GM21576 (cell line): Measurements from ENCODE around the gene INPP5A.

Experiments used
- ATAC-seq: cut with Tn5 transposase; IDR thresholded peaks from one replicate; pipeline ENCODE4 v1.9.1; 2021; ENCODE audit warnings: mild to moderate bottlenecking, moderate library complexity; ENCODE audit not compliant: unreplicated experiment

The INPP5A gene

DNA sequence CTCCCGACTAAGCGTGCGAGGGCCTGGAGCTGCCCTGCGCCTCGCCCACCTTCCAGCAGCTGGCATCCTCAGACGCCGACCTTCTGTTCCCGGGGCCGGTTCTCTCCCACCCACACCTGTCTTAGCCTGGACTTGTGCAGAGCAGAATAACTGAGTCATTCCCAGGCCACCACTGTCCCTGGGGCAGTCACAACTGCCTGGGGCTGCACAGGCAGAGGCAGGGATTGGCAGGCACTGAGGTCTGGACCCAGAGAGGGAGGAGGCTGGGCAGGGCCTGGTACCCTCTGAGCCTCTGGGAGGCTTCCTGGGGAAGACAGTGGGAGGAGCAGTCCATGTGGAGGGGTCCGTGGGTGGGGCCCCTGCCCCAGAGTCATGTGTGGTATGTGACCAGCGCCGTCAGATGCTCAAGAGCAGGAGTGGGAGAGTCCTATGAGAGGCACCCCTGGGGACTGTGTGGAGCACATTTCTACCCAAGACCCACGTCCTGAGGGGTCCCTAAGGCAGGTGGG, 174.1 kb downstream of the INPP5A start:
- ATAC-seq, result no peak

DNA sequence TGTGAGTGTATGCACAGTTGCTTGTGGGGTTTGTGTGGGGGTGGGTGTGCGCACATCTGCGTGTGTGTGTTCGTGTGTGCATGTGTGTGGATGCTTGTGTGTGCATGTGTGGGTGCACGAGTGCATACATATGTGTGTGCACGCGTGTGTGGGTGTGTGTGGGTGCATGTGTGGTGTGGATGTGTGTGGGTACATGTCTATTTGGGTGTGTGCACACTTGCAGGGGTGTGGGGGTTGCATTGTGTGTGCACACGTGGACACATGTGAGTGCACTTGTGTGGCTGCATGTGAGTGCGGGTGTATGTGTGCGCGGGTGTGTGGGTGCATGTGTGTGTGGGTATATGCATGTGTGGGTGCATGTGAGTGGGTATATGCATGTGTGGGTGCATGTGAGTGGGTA, 174.7 kb downstream of the INPP5A start:
- ATAC-seq, result no peak

- ATAC-seq, result no peak
Observed at GRCh38 chr10:132712743-132713142, 175.2 kb downstream of the INPP5A start.

GRCh38 chr10:132713421-132714095, 176.0 kb downstream of the INPP5A start:
- ATAC-seq, result no peak

GRCh38 chr10:132714096-132714985, 176.8 kb downstream of the INPP5A start:
- no peak for ATAC-seq

GRCh38 chr10:132714986-132715775, 177.6 kb downstream of the INPP5A start:
- ATAC-seq, result no peak

GRCh38 chr10:132715776-132716680, 178.4 kb downstream of the INPP5A start:
- ATAC-seq, result no peak

GRCh38 chr10:132716691-132717490, 179.3 kb downstream of the INPP5A start:
- no peak for ATAC-seq

DNA sequence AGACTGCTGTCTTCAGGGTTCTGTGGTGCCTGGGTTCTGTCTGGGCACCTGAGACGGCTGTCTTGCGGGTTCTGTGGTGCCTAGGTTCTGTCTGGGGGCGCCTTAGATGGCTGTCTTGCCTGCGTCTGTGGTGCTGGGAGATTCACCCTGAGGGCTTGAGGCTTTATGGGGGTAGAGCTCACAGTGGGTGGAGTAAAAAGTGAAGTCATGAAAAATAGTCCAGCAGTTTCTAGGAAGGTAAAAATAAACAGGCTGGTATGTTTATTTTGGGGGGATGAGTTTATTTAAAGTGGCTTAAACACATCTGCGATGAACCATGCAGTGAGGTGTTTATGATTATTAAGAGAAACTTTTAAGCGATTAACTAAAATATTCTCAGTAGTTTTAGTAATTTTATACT, 184.1 kb downstream of the INPP5A start:
- no peak for ATAC-seq

DNA sequence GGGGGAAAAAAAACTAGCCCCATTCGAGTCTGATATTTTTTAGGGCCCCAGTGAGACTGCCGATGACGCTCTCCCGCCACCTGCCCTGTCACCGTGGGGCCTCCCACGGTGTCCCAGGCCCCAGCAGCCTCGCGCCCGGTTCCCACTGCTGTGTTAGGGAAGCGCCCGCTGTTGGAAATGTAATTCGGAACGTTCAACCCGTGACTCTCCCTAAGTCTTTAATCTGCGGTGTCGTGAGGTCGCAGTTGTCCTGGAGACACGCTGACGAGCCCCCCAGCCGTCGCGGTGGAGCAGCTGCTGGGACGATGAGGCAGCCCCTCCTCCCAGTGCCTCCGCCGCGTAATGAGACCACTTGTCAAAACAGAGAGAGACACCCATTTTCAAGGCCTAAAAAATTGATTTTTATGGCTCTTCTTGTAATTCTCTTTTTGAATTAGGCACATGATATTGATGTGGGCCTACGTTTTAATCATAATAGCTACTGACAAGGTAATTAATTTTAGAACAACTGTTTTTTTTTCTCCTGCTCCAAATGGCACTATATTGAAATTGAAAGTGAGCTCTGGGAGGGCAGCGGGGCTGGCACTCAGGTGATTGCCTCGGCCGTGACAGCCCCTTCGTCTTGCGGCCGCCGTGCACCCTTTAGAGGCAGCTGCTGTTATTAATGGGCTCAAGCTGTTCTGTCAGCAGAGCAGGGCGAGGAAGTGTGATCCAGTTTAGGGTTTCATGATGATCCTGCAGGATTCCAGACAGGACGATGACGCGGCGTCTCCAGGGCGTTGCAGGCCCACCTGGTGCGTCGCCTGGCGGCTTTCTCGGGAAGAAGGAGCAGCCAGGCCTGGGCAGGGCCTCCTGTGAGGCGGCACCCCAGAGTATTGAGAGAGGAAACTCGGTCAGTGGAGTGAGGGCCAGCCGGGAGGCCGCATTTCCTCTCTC, 185.1 kb downstream of the INPP5A start:
- ATAC-seq, result no peak

DNA sequence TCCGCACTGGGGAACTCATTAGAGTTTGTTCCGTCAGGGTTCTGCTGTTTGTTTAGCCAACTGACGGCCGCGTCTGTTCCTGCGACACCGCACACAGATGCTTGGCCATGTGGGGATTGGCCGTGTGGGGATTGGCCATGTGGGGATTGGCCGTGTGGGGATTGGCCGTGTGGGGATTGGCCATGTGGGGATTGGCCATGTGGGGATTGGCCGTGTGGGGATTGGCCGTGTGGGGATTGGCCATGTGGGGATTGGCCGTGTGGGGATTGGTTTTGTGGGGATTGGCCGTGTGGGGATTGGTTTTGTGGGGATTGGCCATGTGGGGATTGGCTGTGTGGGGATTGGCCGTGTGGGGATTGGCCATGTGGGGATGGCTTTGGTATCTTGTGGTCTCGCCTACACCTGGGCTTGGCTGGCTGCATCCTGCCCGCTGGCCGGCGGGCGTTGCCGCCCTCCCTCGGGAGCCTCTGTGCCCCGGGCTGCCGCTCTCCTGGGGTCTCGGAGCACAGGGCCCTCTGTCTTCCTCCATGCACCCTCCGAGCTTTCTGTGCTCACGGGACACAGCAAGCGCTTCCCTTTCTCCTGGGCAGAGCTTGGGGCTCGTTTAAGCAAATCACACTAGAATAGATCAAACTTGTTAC, 185.9 kb downstream of the INPP5A start:
- no peak for ATAC-seq

GRCh38 chr10:132724446-132724845, 186.9 kb downstream of the INPP5A start:
- ATAC-seq, result no peak

- no peak for ATAC-seq
Observed at GRCh38 chr10:132725202-132725601, 187.6 kb downstream of the INPP5A start.

DNA sequence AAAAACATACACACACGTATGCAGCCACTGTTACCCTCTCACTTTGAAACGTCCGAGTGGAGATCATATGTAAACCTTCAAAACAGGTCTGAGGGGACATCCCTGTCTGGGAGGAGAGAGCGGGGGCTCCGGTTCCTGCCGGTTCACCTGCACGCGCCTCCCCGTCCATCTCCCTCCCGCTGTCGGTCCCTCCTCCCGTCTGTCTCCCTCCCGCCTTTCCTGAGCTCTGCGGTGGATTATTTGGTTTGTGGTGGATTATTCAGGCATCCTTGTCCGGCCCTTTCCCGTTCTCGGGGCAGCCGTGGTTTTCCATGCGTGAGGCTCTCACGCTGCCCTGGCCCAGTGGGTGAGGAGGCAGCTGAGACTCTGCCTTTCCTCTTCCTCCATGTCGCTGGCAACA, 188.6 kb downstream of the INPP5A start:
- no peak for ATAC-seq

- no peak for ATAC-seq
Observed at GRCh38 chr10:132726951-132727350, 189.4 kb downstream of the INPP5A start.

DNA sequence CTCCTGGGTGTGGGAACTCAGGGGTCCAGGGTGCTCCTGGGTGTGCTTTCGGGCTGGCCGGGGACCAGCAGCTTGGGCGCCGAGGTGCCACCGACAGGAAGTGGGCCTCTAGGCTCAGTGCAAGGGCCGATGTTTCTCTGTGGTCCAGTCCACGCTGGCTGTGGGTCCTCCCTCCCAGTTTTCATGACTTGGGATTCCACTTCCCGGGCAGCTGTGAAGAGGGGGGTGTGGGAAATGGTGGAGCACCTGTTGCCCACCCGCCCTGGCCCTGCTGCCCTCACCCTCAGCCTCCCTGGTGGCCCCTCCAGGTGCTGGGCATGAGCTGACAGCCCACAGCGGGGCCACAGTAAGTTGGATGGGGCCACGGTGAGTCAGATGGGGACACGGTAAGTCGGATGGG, 189.8 kb downstream of the INPP5A start:
- no peak for ATAC-seq

GRCh38 chr10:132728321-132728720, 190.7 kb downstream of the INPP5A start:
- no peak for ATAC-seq

DNA sequence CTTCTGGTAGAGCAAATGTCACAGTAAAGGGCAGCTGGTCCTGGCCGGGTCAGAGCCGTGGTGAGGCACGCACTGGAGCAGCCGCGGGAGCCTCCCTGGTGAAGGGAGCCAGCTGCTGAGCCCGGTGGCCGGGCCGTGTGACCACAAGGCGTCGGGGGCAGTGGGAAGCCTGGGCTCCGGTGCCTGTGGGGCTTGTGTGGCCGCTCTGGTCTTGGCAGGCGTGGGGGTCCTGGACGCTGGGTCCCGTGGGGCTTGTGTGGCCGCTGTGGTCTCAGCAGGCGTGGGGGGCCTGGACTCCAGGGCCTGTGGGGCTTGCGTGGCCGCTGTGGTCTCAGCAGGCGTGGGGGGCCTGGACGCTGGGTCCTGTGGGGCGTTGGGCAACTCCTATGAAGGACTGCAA, 191.2 kb downstream of the INPP5A start:
- ATAC-seq, result no peak
